HG02798 (cell line): ENCODE measurements around the gene ADAMTSL2.
"Not testable (repeated sequence)": the region's sequence is repeated elsewhere in the genome, so short reads cannot be mapped to it uniquely, and the experiment has no call there.

Experiments used
- ATAC-seq: cut with Tn5 transposase; IDR thresholded peaks from one replicate; pipeline ENCODE4 v1.9.1; 2021; ENCODE audit warnings: mild to moderate bottlenecking; ENCODE audit not compliant: unreplicated experiment, poor library complexity

The ADAMTSL2 gene

GRCh38 chr9:133553123-133553522 lies 18.6 kb downstream of the ADAMTSL2 start:
- no peak for ATAC-seq

- ATAC-seq = no peak
These were observed 19.6 kb downstream of the ADAMTSL2 start for GRCh38 chr9:133553973-133554713.

- no peak for ATAC-seq
These were observed 20.2 kb downstream of the ADAMTSL2 start for GRCh38 chr9:133554729-133555128.

- no peak for ATAC-seq
These were observed 21.9 kb downstream of the ADAMTSL2 start for GRCh38 chr9:133556354-133556753.

- no peak for ATAC-seq
These were observed 23.1 kb downstream of the ADAMTSL2 start for GRCh38 chr9:133557581-133557980.

GRCh38 chr9:133558191-133559126 lies 24.0 kb downstream of the ADAMTSL2 start:
- no peak for ATAC-seq

GRCh38 chr9:133560311-133560710 lies 25.8 kb downstream of the ADAMTSL2 start:
- no peak for ATAC-seq

GRCh38 chr9:133560944-133561343 lies 26.4 kb downstream of the ADAMTSL2 start:
- no peak for ATAC-seq

GRCh38 chr9:133561976-133562554 lies 27.6 kb downstream of the ADAMTSL2 start:
- ATAC-seq = no peak

GRCh38 chr9:133562611-133563290 lies 28.2 kb downstream of the ADAMTSL2 start:
- ATAC-seq = no peak

- ATAC-seq = no peak
These were observed 28.8 kb downstream of the ADAMTSL2 start for GRCh38 chr9:133563291-133563796.

GRCh38 chr9:133563814-133564213 lies 29.3 kb downstream of the ADAMTSL2 start:
- not testable (repeated sequence) for ATAC-seq

GRCh38 chr9:133564451-133565116 lies 30.1 kb downstream of the ADAMTSL2 start:
- no peak for ATAC-seq

GRCh38 chr9:133566382-133566781 lies 31.9 kb downstream of the ADAMTSL2 start:
- no peak for ATAC-seq

GRCh38 chr9:133566817-133567216 lies 32.3 kb downstream of the ADAMTSL2 start:
- ATAC-seq = no peak

- no peak for ATAC-seq
These were observed 33.7 kb downstream of the ADAMTSL2 start for GRCh38 chr9:133568186-133568585.

GRCh38 chr9:133569121-133569785 lies 34.7 kb downstream of the ADAMTSL2 start:
- ATAC-seq = no peak

GRCh38 chr9:133569891-133570690 lies 35.6 kb downstream of the ADAMTSL2 start:
- ATAC-seq = no peak
